GM18867 (cell line): Measurements from ENCODE around the gene TEX22.
A peak's percentile ranks its signal among the peaks of the same experiment; 100 is the strongest.

Source experiments
- ATAC-seq: cut with Tn5 transposase; IDR thresholded peaks from one replicate; pipeline ENCODE4 v1.9.1; 2021; ENCODE audit warnings: mild to moderate bottlenecking, moderate library complexity; ENCODE audit not compliant: unreplicated experiment

The TEX22 gene

GRCh38 chr14:105419195-105420091 is 21.1 kb downstream of the TEX22 start, which contains the start of gene MTA1:
MTA1 (plus strand) TSS chr14:105419827; CDS start chr14:105420036, 209 bp downstream.
- peak; percentile 58 for ATAC-seq

GRCh38 chr14:105420101-105420973 is 22.0 kb downstream of the TEX22 start:
- peak; percentile 5 for ATAC-seq

- no peak for ATAC-seq
Observed at GRCh38 chr14:105420974-105421674, 22.8 kb downstream of the TEX22 start.

GRCh38 chr14:105421723-105422615 is 23.6 kb downstream of the TEX22 start:
- no peak for ATAC-seq

GRCh38 chr14:105422695-105423487 is 24.6 kb downstream of the TEX22 start:
- no peak for ATAC-seq

- ATAC-seq, result no peak
Observed at GRCh38 chr14:105423488-105424195, 25.3 kb downstream of the TEX22 start.

- ATAC-seq, result no peak
Observed at GRCh38 chr14:105424861-105425260, 26.5 kb downstream of the TEX22 start.

- ATAC-seq, result no peak
Observed at GRCh38 chr14:105425823-105426247, 27.5 kb downstream of the TEX22 start.

- no peak for ATAC-seq
Observed at GRCh38 chr14:105426416-105427130, 28.2 kb downstream of the TEX22 start.

- ATAC-seq, result no peak
Observed at GRCh38 chr14:105427412-105427811, 29.1 kb downstream of the TEX22 start.

GRCh38 chr14:105427936-105428485 is 29.7 kb downstream of the TEX22 start:
- ATAC-seq, result no peak

- ATAC-seq, result no peak
Observed at GRCh38 chr14:105430042-105430441, 31.7 kb downstream of the TEX22 start.

- no peak for ATAC-seq
Observed at GRCh38 chr14:105430565-105430964, 32.2 kb downstream of the TEX22 start.

GRCh38 chr14:105431256-105431655 is 32.9 kb downstream of the TEX22 start:
- ATAC-seq, result no peak

GRCh38 chr14:105432657-105433056 is 34.3 kb downstream of the TEX22 start:
- no peak for ATAC-seq

GRCh38 chr14:105433161-105433605 is 34.8 kb downstream of the TEX22 start:
- ATAC-seq, result no peak

- no peak for ATAC-seq
Observed at GRCh38 chr14:105436402-105436801, 38.1 kb downstream of the TEX22 start.
